Liver (tissue), 9 donors: ENCODE measurements around the gene PLCB1. TPM values are rescaled to one million over a fixed set of nuclear protein-coding genes. Genes with fewer than 3 reads are reported as not detected.

Source experiments
- DNase-seq: peaks from one replicate; pipeline ENCODE4 v3.0.0-alpha.2; 2017; ENCODE audit warnings: low spot score
- H3K27ac ChIP-seq, 2 donors: one replicate each; pipeline ENCODE4 v1.7.0; 2013; ENCODE audit warnings: inconsistent platforms in 2 of 2, low read length in 2 of 2, control low read depth in 1 of 2, low read depth in 1 of 2, mild to moderate bottlenecking in 1 of 2
- H3K27me3 ChIP-seq, 4 donors: one replicate each; pipeline versions ENCODE4 v1.6.1 to v1.7.0; 2013; ENCODE audit warnings: low read length in 3 of 4, inconsistent platforms in 1 of 4, mild to moderate bottlenecking in 1 of 4, moderate library complexity in 1 of 4; ENCODE audit not compliant: control insufficient read depth in 4 of 4, insufficient read depth in 4 of 4
- H3K36me3 ChIP-seq, 4 donors: one replicate each; pipeline versions ENCODE4 v1.6.1 to v1.7.0; 2013; ENCODE audit warnings: low read length in 3 of 4, mild to moderate bottlenecking in 3 of 4, low read depth in 1 of 4, moderate library complexity in 1 of 4; ENCODE audit not compliant: control insufficient read depth in 4 of 4, insufficient read depth in 3 of 4
- H3K4me1 ChIP-seq, 4 donors: one replicate each; pipeline versions ENCODE4 v1.6.1 to v1.7.0; 2013; ENCODE audit warnings: low read length in 3 of 4, mild to moderate bottlenecking in 3 of 4, moderate library complexity in 1 of 4; ENCODE audit not compliant: control insufficient read depth in 4 of 4, insufficient read depth in 4 of 4
- H3K4me3 ChIP-seq, 3 donors: one replicate each; pipeline versions ENCODE4 v1.6.1 to v1.7.0; 2013; ENCODE audit warnings: low read length in 3 of 3, control low read depth in 1 of 3, low read depth in 1 of 3, mild to moderate bottlenecking in 1 of 3
- H3K9ac ChIP-seq, 2 donors: one replicate each; pipeline ENCODE4 v1.7.0; 2013; ENCODE audit warnings: low read length in 2 of 2, mild to moderate bottlenecking in 2 of 2, moderate library complexity in 2 of 2, control low read depth in 1 of 2, low read depth in 1 of 2
- H3K9me3 ChIP-seq, 4 donors: one replicate each; pipeline versions ENCODE4 v1.6.1 to v1.7.0; 2013; ENCODE audit warnings: low read length in 3 of 4; ENCODE audit not compliant: control insufficient read depth in 4 of 4
- ATF3 ChIP-seq: IDR thresholded peaks from 2 replicates; pipeline ENCODE4 v1.6.1; 2016; ENCODE audit warnings: antibody characterized with exemption
- EGR1 ChIP-seq, 2 donors: IDR thresholded peaks; 2 replicates each; pipeline ENCODE4 v1.6.1; 2016 to 2018; ENCODE audit warnings: antibody characterized with exemption in 2 of 2, low read depth in 2 of 2
- FOXA1 ChIP-seq: IDR thresholded peaks from 2 replicates; pipeline ENCODE4 v1.6.1; 2016; ENCODE audit warnings: antibody characterized with exemption
- FOXA2 ChIP-seq: IDR thresholded peaks from 2 replicates; pipeline ENCODE4 v1.6.1; 2016; ENCODE audit warnings: antibody characterized with exemption
- GABPA ChIP-seq, 2 donors: IDR thresholded peaks in 1 of 2; conservative IDR thresholded peaks in 1 of 2; 2 replicates each; pipeline ENCODE4 v1.6.1; 2016; ENCODE audit warnings: antibody characterized with exemption in 2 of 2, mild to moderate bottlenecking in 1 of 2, moderate library complexity in 1 of 2
- HNF4A ChIP-seq, 2 donors: conservative IDR thresholded peaks; 2 replicates each; pipeline ENCODE4 v1.6.1; 2016; ENCODE audit warnings: antibody characterized with exemption in 2 of 2, mild to moderate bottlenecking in 2 of 2
- JUND ChIP-seq, 2 donors: IDR thresholded peaks; 2 replicates each; pipeline ENCODE4 v1.6.1; 2016; ENCODE audit warnings: antibody characterized with exemption in 2 of 2
- RAD21 ChIP-seq, 2 donors: IDR thresholded peaks; 2 replicates each; pipeline ENCODE4 v1.6.1; 2016; ENCODE audit warnings: antibody characterized with exemption in 2 of 2, mild to moderate bottlenecking in 2 of 2
- REST ChIP-seq: IDR thresholded peaks from 2 replicates; pipeline ENCODE4 v1.6.1; 2016; ENCODE audit warnings: antibody characterized with exemption, mild to moderate bottlenecking
- SP1 ChIP-seq: IDR thresholded peaks from 2 replicates; pipeline ENCODE4 v1.6.1; 2018; ENCODE audit warnings: antibody characterized with exemption, mild to moderate bottlenecking
- YY1 ChIP-seq: IDR thresholded peaks from 2 replicates; pipeline ENCODE4 v1.6.1; 2016; ENCODE audit warnings: antibody characterized with exemption, mild to moderate bottlenecking
- ZBTB33 ChIP-seq: IDR thresholded peaks from 2 replicates; pipeline ENCODE4 v1.6.1; 2016; ENCODE audit warnings: antibody characterized with exemption
- WGBS: extraction: QIAGEN DNeasy Blood & Tissue Kit; methylation state at CpG from one replicate; pipeline ENCODE4 v1.1.7; 2013; 5-methylcytosine and 5-hydroxymethylcytosine counted together
- polyA plus RNA-seq, 2 donors: library from polyadenylated mRNA; stranded (reverse) in 1 of 2; unstranded in 1 of 2; fragments of 200-250 nt in 1 of 2; fragments of >200 nt in 1 of 2; fragmentation: Nextera tagmentation in 1 of 2; extraction: Ambion mirVana in 1 of 2; gene quantifications; one replicate each; pipeline versions ENCODE4 v1.2.1 to v1.2.3, GENCODE V29; 2013 to 2015
- total RNA-seq, 2 donors: library from RNA; depleted of rRNA; stranded (reverse); fragments of >200 nt; gene quantifications; one replicate each; pipeline ENCODE4 v1.2.3, GENCODE V29; 2014
- TF ChIP-seq, protein P1 (sequence below): IDR thresholded peaks from 2 replicates; pipeline ENCODE4 v1.6.1; 2016; ENCODE audit warnings: antibody characterized with exemption
- donor health status: healthy.
- donor health status: healthy.
- donor health status: healthy.
- donor health status: healthy.
- donor health status: healthy.

PLCB1 gene
- total and polyA plus RNA-seq, 4 donors: 3.7 to 13.5 (median 5.9) TPM

GRCh38 chr20:8153281-8153908 lies 21.3 kb downstream of the PLCB1 start:
- Histone ChIP-seq H3K27me3 (no peaks in the 10 kb centered on the region), H3K9me3 (no peaks in the 10 kb centered on the region), H3K4me3 (no peak overlapping the region), H3K27ac (no peak overlapping the region), H3K4me1 (peaks cover 0 to 8% (median 3%) of the 10 kb centered on the region in 4 donors), H3K9ac (no peak overlapping the region), H3K36me3 (peaks cover 0 to 1% (median 0%) of the 10 kb centered on the region in 4 donors)
- 38% methylated on average over 3 of the region's 3 CpGs for whole genome bisulfite sequencing
- no peak for DNase-seq
- TF ChIP-seq HNF4A (conservative IDR thresholded peaks at IDR 0.05): peak in 1 of 2 donors; percentile 14
- no peak for TF ChIP-seq REST
- TF ChIP-seq FOXA2: no peak

GRCh38 chr20:8154638-8155037 lies 22.6 kb downstream of the PLCB1 start:
- Histone ChIP-seq H3K27ac (no peak overlapping the region), H3K9ac (no peak overlapping the region), H3K27me3 (no peaks in the 10 kb centered on the region), H3K36me3 (peaks cover 0 to 1% (median 0%) of the 10 kb centered on the region in 4 donors), H3K4me3 (no peak overlapping the region), H3K9me3 (peaks cover 0 to 4% (median 0%) of the 10 kb centered on the region in 4 donors), H3K4me1 (peaks cover 0 to 8% (median 3%) of the 10 kb centered on the region in 4 donors)
- 88% methylated on average over 2 of the region's 2 CpGs for WGBS
- TF ChIP-seq SP1 (no peak), FOXA2 (no peak), ATF3 (no peak), FOXA1 (no peak), REST (no peak), RAD21 (IDR thresholded peaks at IDR 0.05) (no peak), JUND (IDR thresholded peaks at IDR 0.05) (no peak), HNF4A (conservative IDR thresholded peaks at IDR 0.05) (no peak), YY1 (no peak), EGR1 (IDR thresholded peaks at IDR 0.05; ENCODE audit: low read depth in 2 of 2) (no peak), GABPA (IDR thresholded peaks at IDR 0.05 in 1 of 2, conservative IDR thresholded peaks at IDR 0.05 in 1 of 2) (no peak), ZBTB33 (no peak)
- TF ChIP-seq, protein P1, sequence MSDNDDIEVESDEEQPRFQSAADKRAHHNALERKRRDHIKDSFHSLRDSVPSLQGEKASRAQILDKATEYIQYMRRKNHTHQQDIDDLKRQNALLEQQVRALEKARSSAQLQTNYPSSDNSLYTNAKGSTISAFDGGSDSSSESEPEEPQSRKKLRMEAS: no peak
- DNase-seq: no peak
